HepG2 (cell line): ENCODE results near the gene CAPN12. TPM values are rescaled to one million over a fixed set of nuclear protein-coding genes. Genes with fewer than 3 reads are reported as not detected.

Source experiments
- ARNT ChIP-seq: fragments of 450-650 bp; IDR thresholded peaks from 2 replicates; pipeline ENCODE4 v1.6.1; 2017
- ELF3 ChIP-seq: IDR thresholded peaks from 2 replicates; pipeline ENCODE4 v1.6.1; 2016; ENCODE audit warnings: missing genetic modification reagents, missing compliant biosample characterization
- HOXA3 ChIP-seq: sonication (generic); formaldehyde crosslinking; IDR thresholded peaks from 2 replicates; pipeline ENCODE4 v1.5.0; 2020; ENCODE audit warnings: missing genetic modification reagents
- HOXA7 ChIP-seq: sonication (generic); formaldehyde crosslinking; IDR thresholded peaks from 2 replicates; pipeline ENCODE4 v1.8.1; 2022; ENCODE audit warnings: mild to moderate bottlenecking, missing genetic modification reagents, moderate library complexity
- JUN ChIP-seq: sonication (generic); formaldehyde crosslinking; IDR thresholded peaks from 2 replicates; pipeline ENCODE4 v1.4.0; 2020; ENCODE audit warnings: mild to moderate bottlenecking, missing genetic modification reagents
- MIER3 ChIP-seq: IDR thresholded peaks from 2 replicates; pipeline ENCODE4 v1.6.1; 2016; ENCODE audit warnings: missing compliant biosample characterization, borderline replicate concordance
- PITX1 ChIP-seq: sonication (generic); formaldehyde crosslinking; IDR thresholded peaks from 2 replicates; pipeline ENCODE4 v1.5.1; 2020; ENCODE audit warnings: mild to moderate bottlenecking, missing genetic modification reagents
- ZBTB38 ChIP-seq: sonication (generic); formaldehyde crosslinking; IDR thresholded peaks from 2 replicates; pipeline ENCODE4 v1.5.1; 2020; ENCODE audit warnings: mild to moderate bottlenecking, missing genetic modification reagents
- ZNF382 ChIP-seq: sonication (generic); formaldehyde crosslinking; IDR thresholded peaks from 2 replicates; pipeline ENCODE4 v1.5.0; 2020; ENCODE audit warnings: missing genetic modification reagents, mild to moderate bottlenecking, borderline replicate concordance
- ZNF552 ChIP-seq: sonication (generic); formaldehyde crosslinking; IDR thresholded peaks from 2 replicates; pipeline ENCODE4 v1.9.0; 2022; ENCODE audit warnings: missing genetic modification reagents, mild to moderate bottlenecking, borderline replicate concordance
- ZNF709 ChIP-seq: sonication (generic); formaldehyde crosslinking; IDR thresholded peaks from 2 replicates; pipeline ENCODE4 v1.5.0; 2020; ENCODE audit warnings: mild to moderate bottlenecking, missing genetic modification reagents
- ZNF766 ChIP-seq: sonication (generic); formaldehyde crosslinking; IDR thresholded peaks from 2 replicates; pipeline ENCODE4 v1.5.0; 2020; ENCODE audit warnings: missing genetic modification reagents, borderline replicate concordance
- ZSCAN29 ChIP-seq: sonication (generic); formaldehyde crosslinking; conservative IDR thresholded peaks from 2 replicates; pipeline ENCODE4 v1.4.0; 2020; ENCODE audit warnings: mild to moderate bottlenecking, missing genetic modification reagents
- polyA plus RNA-seq, 8 experiments: library from polyadenylated mRNA; depleted of rRNA in 3 of 8; stranded (reverse) in 7 of 8; unstranded in 1 of 8; fragments of >200 nt; fragmentation: Illumina TruSeq in 4 of 8; extraction: Trizol in 4 of 8; gene quantifications; 2 replicates each; pipeline versions ENCODE4 v1.2.1 to v1.2.3, GENCODE V29; 2011 to 2016; ENCODE audit warnings: low read depth in 4 of 8, missing spikeins in 1 of 8, mixed read lengths in 1 of 8; ENCODE audit not compliant: insufficient read depth in 1 of 8
- total RNA-seq, 5 experiments: library from RNA; depleted of rRNA; stranded (reverse); fragments of >200 nt; fragmentation: Illumina TruSeq; extraction: Trizol; gene quantifications; 2 replicates each; pipeline ENCODE4 v1.2.3, GENCODE V29; 2016; ENCODE audit warnings: low read depth in 1 of 5
- TF ChIP-seq, protein P1 (sequence below): IDR thresholded peaks from 2 replicates; pipeline ENCODE4 v1.6.1; 2016; ENCODE audit warnings: low read depth, missing genetic modification reagents, missing compliant biosample characterization
- TF ChIP-seq, protein P2 (sequence below): IDR thresholded peaks from 2 replicates; pipeline ENCODE4 v1.6.1; 2016; ENCODE audit warnings: low read depth, borderline replicate concordance
- TF ChIP-seq, protein P3 (sequence below): sonication (generic); formaldehyde crosslinking; IDR thresholded peaks from 2 replicates; pipeline ENCODE4 v1.4.0; 2020; ENCODE audit warnings: missing genetic modification reagents
- TF ChIP-seq, protein P4 (sequence below): IDR thresholded peaks from 2 replicates; pipeline ENCODE4 v1.6.1; 2012; ENCODE audit warnings: inconsistent platforms
- TF ChIP-seq, protein P5 (sequence below): sonication (generic); formaldehyde crosslinking; conservative IDR thresholded peaks from 2 replicates; pipeline ENCODE4 v1.4.0; 2020; ENCODE audit warnings: missing genetic modification reagents
- TF ChIP-seq, protein P6 (sequence below): sonication (generic); formaldehyde crosslinking; IDR thresholded peaks from 2 replicates; pipeline ENCODE4 v1.8.0; 2022; ENCODE audit warnings: missing genetic modification reagents, mild to moderate bottlenecking, borderline replicate concordance

Gene CAPN12
- total and polyA plus RNA-seq, 2 of the 13 experiments (the other 11 are each of a cell fraction or from before 2014, with no cell fraction given), result 1.6 to 13.6 TPM

DNA sequence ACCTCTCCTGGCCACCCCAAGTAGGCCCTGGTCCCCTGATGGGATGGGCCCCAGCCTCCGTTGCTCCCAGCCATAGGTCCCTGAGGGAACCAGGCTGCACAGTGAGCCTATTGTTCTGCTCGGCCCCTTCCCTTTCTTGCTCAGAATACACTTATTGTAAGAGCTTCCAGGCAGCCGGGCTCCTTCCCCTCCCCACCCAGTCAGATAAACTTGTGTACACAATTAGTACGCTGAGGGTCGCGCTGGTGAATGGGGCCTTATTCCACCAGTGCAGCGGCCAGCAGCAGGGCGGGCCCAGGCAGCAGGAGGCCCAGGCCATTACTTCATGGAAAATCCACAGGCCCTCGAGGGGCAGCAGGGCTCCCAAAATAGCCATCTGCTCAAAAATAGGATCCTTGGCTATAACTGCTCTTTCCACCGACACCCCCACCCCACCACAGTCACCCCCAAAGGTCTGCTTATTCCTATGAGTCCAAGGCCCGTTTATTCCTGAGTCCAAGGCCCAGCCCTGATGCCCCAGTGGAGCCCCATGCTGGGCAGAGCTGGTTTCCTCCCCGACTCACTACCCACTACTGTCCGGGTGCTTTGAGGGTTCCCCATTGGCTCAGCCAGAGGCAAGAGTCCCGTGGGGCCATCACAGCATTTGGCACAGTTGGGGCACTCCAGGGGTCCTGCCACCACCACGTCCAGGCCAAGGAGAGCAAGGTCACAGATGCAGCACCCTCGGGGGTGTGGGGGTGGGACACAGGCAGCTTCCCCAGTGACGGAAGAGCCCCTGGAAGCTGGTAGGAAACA, 22.1 kb downstream of the CAPN12 start (continued):
- TF ChIP-seq, protein P1, sequence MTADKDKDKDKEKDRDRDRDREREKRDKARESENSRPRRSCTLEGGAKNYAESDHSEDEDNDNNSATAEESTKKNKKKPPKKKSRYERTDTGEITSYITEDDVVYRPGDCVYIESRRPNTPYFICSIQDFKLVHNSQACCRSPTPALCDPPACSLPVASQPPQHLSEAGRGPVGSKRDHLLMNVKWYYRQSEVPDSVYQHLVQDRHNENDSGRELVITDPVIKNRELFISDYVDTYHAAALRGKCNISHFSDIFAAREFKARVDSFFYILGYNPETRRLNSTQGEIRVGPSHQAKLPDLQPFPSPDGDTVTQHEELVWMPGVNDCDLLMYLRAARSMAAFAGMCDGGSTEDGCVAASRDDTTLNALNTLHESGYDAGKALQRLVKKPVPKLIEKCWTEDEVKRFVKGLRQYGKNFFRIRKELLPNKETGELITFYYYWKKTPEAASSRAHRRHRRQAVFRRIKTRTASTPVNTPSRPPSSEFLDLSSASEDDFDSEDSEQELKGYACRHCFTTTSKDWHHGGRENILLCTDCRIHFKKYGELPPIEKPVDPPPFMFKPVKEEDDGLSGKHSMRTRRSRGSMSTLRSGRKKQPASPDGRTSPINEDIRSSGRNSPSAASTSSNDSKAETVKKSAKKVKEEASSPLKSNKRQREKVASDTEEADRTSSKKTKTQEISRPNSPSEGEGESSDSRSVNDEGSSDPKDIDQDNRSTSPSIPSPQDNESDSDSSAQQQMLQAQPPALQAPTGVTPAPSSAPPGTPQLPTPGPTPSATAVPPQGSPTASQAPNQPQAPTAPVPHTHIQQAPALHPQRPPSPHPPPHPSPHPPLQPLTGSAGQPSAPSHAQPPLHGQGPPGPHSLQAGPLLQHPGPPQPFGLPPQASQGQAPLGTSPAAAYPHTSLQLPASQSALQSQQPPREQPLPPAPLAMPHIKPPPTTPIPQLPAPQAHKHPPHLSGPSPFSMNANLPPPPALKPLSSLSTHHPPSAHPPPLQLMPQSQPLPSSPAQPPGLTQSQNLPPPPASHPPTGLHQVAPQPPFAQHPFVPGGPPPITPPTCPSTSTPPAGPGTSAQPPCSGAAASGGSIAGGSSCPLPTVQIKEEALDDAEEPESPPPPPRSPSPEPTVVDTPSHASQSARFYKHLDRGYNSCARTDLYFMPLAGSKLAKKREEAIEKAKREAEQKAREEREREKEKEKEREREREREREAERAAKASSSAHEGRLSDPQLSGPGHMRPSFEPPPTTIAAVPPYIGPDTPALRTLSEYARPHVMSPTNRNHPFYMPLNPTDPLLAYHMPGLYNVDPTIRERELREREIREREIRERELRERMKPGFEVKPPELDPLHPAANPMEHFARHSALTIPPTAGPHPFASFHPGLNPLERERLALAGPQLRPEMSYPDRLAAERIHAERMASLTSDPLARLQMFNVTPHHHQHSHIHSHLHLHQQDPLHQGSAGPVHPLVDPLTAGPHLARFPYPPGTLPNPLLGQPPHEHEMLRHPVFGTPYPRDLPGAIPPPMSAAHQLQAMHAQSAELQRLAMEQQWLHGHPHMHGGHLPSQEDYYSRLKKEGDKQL (CRISPR knock-in tag), result no peak
- TF ChIP-seq ZNF382 (CRISPR knock-in tag), result no peak
- TF ChIP-seq, protein P2, sequence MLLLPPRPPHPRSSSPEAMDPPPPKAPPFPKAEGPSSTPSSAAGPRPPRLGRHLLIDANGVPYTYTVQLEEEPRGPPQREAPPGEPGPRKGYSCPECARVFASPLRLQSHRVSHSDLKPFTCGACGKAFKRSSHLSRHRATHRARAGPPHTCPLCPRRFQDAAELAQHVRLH (CRISPR knock-in tag), result no peak
- TF ChIP-seq, protein P3, sequence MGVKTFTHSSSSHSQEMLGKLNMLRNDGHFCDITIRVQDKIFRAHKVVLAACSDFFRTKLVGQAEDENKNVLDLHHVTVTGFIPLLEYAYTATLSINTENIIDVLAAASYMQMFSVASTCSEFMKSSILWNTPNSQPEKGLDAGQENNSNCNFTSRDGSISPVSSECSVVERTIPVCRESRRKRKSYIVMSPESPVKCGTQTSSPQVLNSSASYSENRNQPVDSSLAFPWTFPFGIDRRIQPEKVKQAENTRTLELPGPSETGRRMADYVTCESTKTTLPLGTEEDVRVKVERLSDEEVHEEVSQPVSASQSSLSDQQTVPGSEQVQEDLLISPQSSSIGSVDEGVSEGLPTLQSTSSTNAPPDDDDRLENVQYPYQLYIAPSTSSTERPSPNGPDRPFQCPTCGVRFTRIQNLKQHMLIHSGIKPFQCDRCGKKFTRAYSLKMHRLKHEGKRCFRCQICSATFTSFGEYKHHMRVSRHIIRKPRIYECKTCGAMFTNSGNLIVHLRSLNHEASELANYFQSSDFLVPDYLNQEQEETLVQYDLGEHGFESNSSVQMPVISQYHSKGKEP (CRISPR knock-in tag), result no peak
- TF ChIP-seq ZNF709 (CRISPR knock-in tag), result no peak
- TF ChIP-seq, protein P4, sequence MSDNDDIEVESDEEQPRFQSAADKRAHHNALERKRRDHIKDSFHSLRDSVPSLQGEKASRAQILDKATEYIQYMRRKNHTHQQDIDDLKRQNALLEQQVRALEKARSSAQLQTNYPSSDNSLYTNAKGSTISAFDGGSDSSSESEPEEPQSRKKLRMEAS, result peak; percentile 77
- TF ChIP-seq ZBTB38 (CRISPR knock-in tag), result no peak
- peak; percentile 81 for TF ChIP-seq HOXA3 (CRISPR knock-in tag)
- TF ChIP-seq JUN (CRISPR knock-in tag), result peak; percentile 31; the same call in 1 of the 2 replicates
- TF ChIP-seq ZNF552 (CRISPR knock-in tag), result no peak
- no peak for TF ChIP-seq ARNT
- no peak for TF ChIP-seq ZNF766 (CRISPR knock-in tag)
- TF ChIP-seq PITX1, result no peak
- no peak for TF ChIP-seq HOXA7 (CRISPR knock-in tag)
- TF ChIP-seq MIER3 (CRISPR knock-in tag), result no peak
- TF ChIP-seq, protein P5, sequence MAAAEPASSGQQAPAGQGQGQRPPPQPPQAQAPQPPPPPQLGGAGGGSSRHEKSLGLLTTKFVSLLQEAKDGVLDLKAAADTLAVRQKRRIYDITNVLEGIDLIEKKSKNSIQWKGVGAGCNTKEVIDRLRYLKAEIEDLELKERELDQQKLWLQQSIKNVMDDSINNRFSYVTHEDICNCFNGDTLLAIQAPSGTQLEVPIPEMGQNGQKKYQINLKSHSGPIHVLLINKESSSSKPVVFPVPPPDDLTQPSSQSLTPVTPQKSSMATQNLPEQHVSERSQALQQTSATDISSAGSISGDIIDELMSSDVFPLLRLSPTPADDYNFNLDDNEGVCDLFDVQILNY (CRISPR knock-in tag), result no peak
- TF ChIP-seq ELF3, result peak; percentile 56
- TF ChIP-seq ZSCAN29 (CRISPR knock-in tag), result 0 out of 2 replicates have a peak, but pooled peaks have one; percentile 24
- TF ChIP-seq, protein P6, sequence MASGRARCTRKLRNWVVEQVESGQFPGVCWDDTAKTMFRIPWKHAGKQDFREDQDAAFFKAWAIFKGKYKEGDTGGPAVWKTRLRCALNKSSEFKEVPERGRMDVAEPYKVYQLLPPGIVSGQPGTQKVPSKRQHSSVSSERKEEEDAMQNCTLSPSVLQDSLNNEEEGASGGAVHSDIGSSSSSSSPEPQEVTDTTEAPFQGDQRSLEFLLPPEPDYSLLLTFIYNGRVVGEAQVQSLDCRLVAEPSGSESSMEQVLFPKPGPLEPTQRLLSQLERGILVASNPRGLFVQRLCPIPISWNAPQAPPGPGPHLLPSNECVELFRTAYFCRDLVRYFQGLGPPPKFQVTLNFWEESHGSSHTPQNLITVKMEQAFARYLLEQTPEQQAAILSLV (CRISPR knock-in tag), result no peak
